ENCODE measurements around the gene DENND6B.
"Not testable (repeated sequence)": the region's sequence is repeated elsewhere in the genome, so short reads cannot be mapped to it uniquely, and the experiment has no call there.

The DENND6B gene

GRCh38 chr22:50273352-50273751 lies 53.5 kb downstream of the DENND6B start:
- H3K4me3 ChIP-seq (ENCODE audit: low read length); DNase-seq (ENCODE audit: low read depth): not testable (repeated sequence)
- TF ChIP-seq CTCF (conservative IDR thresholded peaks at IDR 0.05; ENCODE audit: low read length) = peak; percentile 15; the same call in 1 of the 2 replicates

- no peak overlapping the region for H3K4me3 ChIP-seq (ENCODE audit: low read length)
- no peak for TF ChIP-seq CTCF (conservative IDR thresholded peaks at IDR 0.05; ENCODE audit: low read length)
- DNase-seq (ENCODE audit: low read depth) = peak; percentile 29
These were observed 54.6 kb downstream of the DENND6B start for GRCh38 chr22:50272044-50272802.

- TF ChIP-seq CTCF (conservative IDR thresholded peaks at IDR 0.05; ENCODE audit: low read length) = no peak; the same call in 1 of the 2 replicates
- peak; percentile 54 for DNase-seq (ENCODE audit: low read depth)
- peak overlapping the region; percentile 62 for H3K4me3 ChIP-seq (ENCODE audit: low read length)
These were observed 55.3 kb downstream of the DENND6B start for GRCh38 chr22:50271519-50271970.

GRCh38 chr22:50270666-50271394 lies 56.0 kb downstream of the DENND6B start:
- H3K4me3 ChIP-seq (ENCODE audit: low read length) = peak overlapping the region; percentile 62
- no peak for TF ChIP-seq CTCF (conservative IDR thresholded peaks at IDR 0.05; ENCODE audit: low read length)
- peak; percentile 68 for DNase-seq (ENCODE audit: low read depth)

- peak within 1 kb of the TSS; percentile 62 for H3K4me3 ChIP-seq (ENCODE audit: low read length)
- peak; percentile 43 for DNase-seq (ENCODE audit: low read depth)
- TF ChIP-seq CTCF (conservative IDR thresholded peaks at IDR 0.05; ENCODE audit: low read length) = no peak
These were observed 56.7 kb downstream of the DENND6B start, which contains the start of gene MAPK11 for GRCh38 chr22:50269970-50270665. MAPK11 (minus strand) TSS chr22:50270380; CDS start chr22:50270292, 88 bp downstream.

GRCh38 chr22:50269573-50269969 lies 57.2 kb downstream of the DENND6B start:
- H3K4me3 ChIP-seq (ENCODE audit: low read length) = peak overlapping the region; percentile 47
- no peak for TF ChIP-seq CTCF (conservative IDR thresholded peaks at IDR 0.05; ENCODE audit: low read length)

More at GRCh38 chr22:50269573-50269969, 57.2 kb downstream of the DENND6B start:
- DNase-seq (ENCODE audit: low read depth) = no peak

Data from AG10803 (cell line).